MCF 10A (cell line): ENCODE results near the gene BICDL2. TPM values are rescaled to one million over a fixed set of nuclear protein-coding genes. Genes with fewer than 3 reads are reported as not detected.

Experiments
- BruUV-seq: library from RNA; stranded (reverse); fragments of 400-500 nt; replicated peaks from 2 replicates; lab custom pipeline; 2021; lab: Mats Ljungman, UMichigan
- CTCF ChIA-PET: fragments of 300-600 bp; sonication (Branson Sonifier 250); formaldehyde crosslinking; extraction: SDS; loops from one replicate; lab custom pipeline; 2021; ENCODE audit warnings: antibody characterized with exemption, inconsistent platforms; lab: Yijun Ruan, JAX
- POLR2A ChIA-PET: fragments of 300-600, 350-650 bp; sonication (Branson Sonifier 250); formaldehyde crosslinking; extraction: SDS; loops from one replicate; lab custom pipeline; 2020; ENCODE audit warnings: antibody characterized with exemption, inconsistent platforms; lab: Yijun Ruan, JAX
- DNase-seq: peaks from one replicate; pipeline ENCODE4 v3.0.0-alpha.2; 2018; ENCODE audit not compliant: unreplicated experiment
- H3K27ac Mint-ChIP-seq: one replicate; pipeline ENCODE4 v1.8.0; 2022; ENCODE audit warnings: mild to moderate bottlenecking, low read depth, mixed read lengths; ENCODE audit not compliant: unreplicated experiment
- H3K27me3 Mint-ChIP-seq: one replicate; pipeline ENCODE4 v1.8.0; 2022; ENCODE audit warnings: mixed read lengths; ENCODE audit not compliant: insufficient read depth, unreplicated experiment
- H3K36me3 Mint-ChIP-seq: one replicate; pipeline ENCODE4 v1.8.0; 2022; ENCODE audit warnings: mild to moderate bottlenecking, moderate library complexity, mixed read lengths; ENCODE audit not compliant: insufficient read depth, unreplicated experiment
- H3K4me1 Mint-ChIP-seq: one replicate; pipeline ENCODE4 v1.8.0; 2022; ENCODE audit warnings: mixed read lengths; ENCODE audit not compliant: insufficient read depth, unreplicated experiment
- H3K4me3 Mint-ChIP-seq: one replicate; pipeline ENCODE4 v1.8.0; 2022; ENCODE audit warnings: mild to moderate bottlenecking, moderate library complexity, mixed read lengths; ENCODE audit not compliant: unreplicated experiment
- H3K9me3 Mint-ChIP-seq: one replicate; pipeline ENCODE4 v1.8.0; 2022; ENCODE audit warnings: mixed read lengths; ENCODE audit not compliant: unreplicated experiment
- CTCF ChIP-seq: fragments of 200-600 bp; IDR thresholded peaks from one replicate; pipeline ENCODE4 v1.8.0; 2022; ENCODE audit warnings: antibody characterized with exemption, mild to moderate bottlenecking; ENCODE audit not compliant: unreplicated experiment
- intact Hi-C: fragments of 100-400 bp; cut with micrococcal nuclease; formaldehyde crosslinking; loops from 2 replicates; pipeline ENCODE4 v1.14.1; 2022
- total RNA-seq: library from RNA; stranded (reverse); gene quantifications from 2 replicates; pipeline ENCODE4 v1.2.3, GENCODE V29; 2022

BICDL2 gene
- total RNA-seq, 1 experiment from 2014 or later = 0.23 TPM

DNA sequence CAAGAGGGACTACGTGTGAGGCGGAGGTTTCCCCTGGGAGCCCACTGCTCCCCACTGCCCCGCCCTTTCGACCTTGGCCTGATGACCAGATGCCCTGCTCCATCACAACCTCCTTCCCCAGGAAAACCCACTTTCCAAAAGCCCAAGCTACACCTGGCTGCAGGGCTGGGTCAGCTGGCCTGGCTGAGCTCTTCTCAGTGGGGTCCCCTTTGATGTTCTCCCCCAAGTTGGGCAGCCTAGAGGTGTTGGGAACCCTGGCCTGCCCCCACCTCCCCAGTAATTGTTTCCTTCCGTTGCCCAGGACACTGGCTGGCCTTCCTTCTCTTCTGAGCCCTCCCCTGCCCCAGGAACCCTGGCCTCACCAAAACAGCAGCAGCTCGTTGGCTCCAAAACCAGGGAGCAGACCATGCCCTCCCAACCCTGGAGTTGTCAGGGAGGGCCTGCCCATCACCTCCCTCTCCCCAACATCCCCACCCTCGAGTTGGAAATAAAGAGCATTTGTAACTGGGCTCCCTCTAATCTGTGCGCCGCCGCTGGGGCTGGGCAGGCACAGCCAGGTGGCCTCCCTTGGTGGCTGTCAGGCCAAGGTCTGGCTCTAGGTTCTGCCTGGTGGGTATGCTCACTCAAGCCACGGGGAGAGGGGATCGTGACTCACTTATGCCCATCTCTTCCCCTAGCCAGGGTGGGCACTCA lies 22.6 kb downstream of the BICDL2 start:
- Mint-ChIP-seq H3K4me1 (no peaks in the 10 kb centered on the region), H3K4me3 (no peak overlapping the region), H3K9me3 (no peaks in the 10 kb centered on the region), H3K27ac (no peak overlapping the region), H3K36me3 (no peaks in the 10 kb centered on the region), H3K27me3 (no peaks in the 10 kb centered on the region)
- CTCF ChIA-PET = interaction anchor here (0.6 to 0.7 kb wide), 3 partner anchors 76 to 98 kb away, joined by 3 to 6 read pairs (median 3); no protein-coding TSS in a partner anchor
- POLR2A ChIA-PET = interaction anchor here (0.5 kb wide), 1 partner anchor 33 kb away, joined by 3 read pairs; no protein-coding TSS in a partner anchor
- no peak for TF ChIP-seq CTCF
- no peak for DNase-seq
- BruUV-seq = no TSS peak
- intact Hi-C loops = no loop called here

DNA sequence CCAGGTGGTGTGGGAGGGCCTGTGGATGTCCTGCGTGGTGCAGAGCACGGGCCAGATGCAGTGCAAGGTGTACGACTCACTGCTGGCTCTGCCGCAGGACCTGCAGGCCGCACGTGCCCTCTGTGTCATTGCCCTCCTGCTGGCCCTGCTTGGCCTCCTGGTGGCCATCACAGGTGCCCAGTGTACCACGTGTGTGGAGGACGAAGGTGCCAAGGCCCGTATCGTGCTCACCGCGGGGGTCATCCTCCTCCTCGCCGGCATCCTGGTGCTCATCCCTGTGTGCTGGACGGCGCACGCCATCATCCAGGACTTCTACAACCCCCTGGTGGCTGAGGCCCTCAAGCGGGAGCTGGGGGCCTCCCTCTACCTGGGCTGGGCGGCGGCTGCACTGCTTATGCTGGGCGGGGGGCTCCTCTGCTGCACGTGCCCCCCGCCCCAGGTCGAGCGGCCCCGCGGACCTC lies 23.2 kb downstream of the BICDL2 start:
- Mint-ChIP-seq H3K27ac (no peak overlapping the region), H3K36me3 (no peaks in the 10 kb centered on the region), H3K4me3 (no peak overlapping the region), H3K27me3 (no peaks in the 10 kb centered on the region), H3K9me3 (no peaks in the 10 kb centered on the region), H3K4me1 (no peaks in the 10 kb centered on the region)
- TF ChIP-seq CTCF = no peak
- intact Hi-C loops = no loop called here
- CTCF ChIA-PET = interaction anchor here (0.7 kb wide), 1 partner anchor 92 kb away, joined by 3 read pairs; no protein-coding TSS in a partner anchor
- BruUV-seq = no TSS peak
- POLR2A ChIA-PET = interaction anchor here (0.5 to 0.6 kb wide), 2 partner anchors 33 to 255 kb away, joined by 3 read pairs; no protein-coding TSS in a partner anchor
- DNase-seq = no peak

DNA sequence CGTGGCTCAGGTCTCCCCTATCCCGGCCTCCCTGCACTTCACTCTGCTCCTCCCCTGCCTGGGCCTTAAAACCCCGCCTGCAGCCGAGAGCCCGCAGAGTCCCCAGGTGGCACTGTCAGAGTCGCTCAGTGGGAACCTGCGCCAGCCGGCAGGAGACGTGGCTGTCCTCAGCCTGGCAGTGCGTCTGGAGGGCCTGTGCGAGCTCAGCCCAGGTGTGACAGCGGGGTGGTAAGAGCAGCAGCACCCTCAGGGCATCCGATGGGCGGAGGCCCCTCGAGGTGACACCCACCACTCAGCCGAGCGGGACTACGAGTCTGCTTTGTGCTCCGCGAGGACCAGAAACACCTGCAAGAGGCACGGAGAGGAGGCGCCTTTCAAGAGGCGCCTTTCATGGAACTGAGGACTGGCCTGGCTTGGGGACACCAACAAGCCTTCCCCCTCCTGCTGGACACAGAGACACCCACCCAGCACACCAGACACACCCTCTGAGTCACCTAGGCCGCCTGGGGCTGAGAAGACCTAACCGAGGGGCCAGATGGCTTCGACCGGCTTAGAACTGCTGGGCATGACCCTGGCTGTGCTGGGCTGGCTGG lies 23.8 kb downstream of the BICDL2 start, which contains the start of gene CLDN9:
Gene CLDN9, plus strand, starts transcription at position 96 of the 593 bp plus-strand sequence. Its CDS starts 440 bp downstream, at position 536.
- CTCF ChIA-PET = interaction anchor here (1.2 kb wide), 1 partner anchor 15 kb away, joined by 5 read pairs; no protein-coding TSS in a partner anchor
- POLR2A ChIA-PET = interaction anchor here (0.6 kb wide), 1 partner anchor 255 kb away, joined by 3 read pairs; no protein-coding TSS in a partner anchor
- Mint-ChIP-seq H3K27me3 (no peaks in the 10 kb centered on the region), H3K4me3 (no peak within 1 kb of the TSS), H3K9me3 (no peaks in the 10 kb centered on the region), H3K4me1 (no peaks in the 10 kb centered on the region), H3K27ac (no peak within 1 kb of the TSS), H3K36me3 (no peaks in the 10 kb centered on the region)
- no peak for DNase-seq
- no peak for TF ChIP-seq CTCF
- intact Hi-C loops = no loop called here
- no TSS peak for BruUV-seq

GRCh38 chr16:3012246-3012645 lies 24.5 kb downstream of the BICDL2 start:
- CTCF ChIA-PET = interaction anchor here (0.6 to 1.4 kb wide), 4 partner anchors 15 to 28 kb away, joined by 3 to 5 read pairs (median 4); no protein-coding TSS in a partner anchor
- Mint-ChIP-seq H3K9me3 (no peaks in the 10 kb centered on the region), H3K4me3 (no peak overlapping the region), H3K27me3 (no peaks in the 10 kb centered on the region), H3K27ac (no peak overlapping the region), H3K36me3 (no peaks in the 10 kb centered on the region), H3K4me1 (no peaks in the 10 kb centered on the region)
- no TSS peak for BruUV-seq
- intact Hi-C loops = no loop called here
- no peak for TF ChIP-seq CTCF
- DNase-seq = no peak
- POLR2A ChIA-PET = no interaction called here
